ELF-1 (cell line): Measurements from ENCODE around the gene RTP5.
"Not testable (repeated sequence)": the region's sequence is repeated elsewhere in the genome, so short reads cannot be mapped to it uniquely, and the experiment has no call there.

Experiments
- DNase-seq: peaks from one replicate; pipeline ENCODE4 v3.0.0-alpha.2; 2016; ENCODE audit warnings: low read depth, low spot score

Gene RTP5

DNA sequence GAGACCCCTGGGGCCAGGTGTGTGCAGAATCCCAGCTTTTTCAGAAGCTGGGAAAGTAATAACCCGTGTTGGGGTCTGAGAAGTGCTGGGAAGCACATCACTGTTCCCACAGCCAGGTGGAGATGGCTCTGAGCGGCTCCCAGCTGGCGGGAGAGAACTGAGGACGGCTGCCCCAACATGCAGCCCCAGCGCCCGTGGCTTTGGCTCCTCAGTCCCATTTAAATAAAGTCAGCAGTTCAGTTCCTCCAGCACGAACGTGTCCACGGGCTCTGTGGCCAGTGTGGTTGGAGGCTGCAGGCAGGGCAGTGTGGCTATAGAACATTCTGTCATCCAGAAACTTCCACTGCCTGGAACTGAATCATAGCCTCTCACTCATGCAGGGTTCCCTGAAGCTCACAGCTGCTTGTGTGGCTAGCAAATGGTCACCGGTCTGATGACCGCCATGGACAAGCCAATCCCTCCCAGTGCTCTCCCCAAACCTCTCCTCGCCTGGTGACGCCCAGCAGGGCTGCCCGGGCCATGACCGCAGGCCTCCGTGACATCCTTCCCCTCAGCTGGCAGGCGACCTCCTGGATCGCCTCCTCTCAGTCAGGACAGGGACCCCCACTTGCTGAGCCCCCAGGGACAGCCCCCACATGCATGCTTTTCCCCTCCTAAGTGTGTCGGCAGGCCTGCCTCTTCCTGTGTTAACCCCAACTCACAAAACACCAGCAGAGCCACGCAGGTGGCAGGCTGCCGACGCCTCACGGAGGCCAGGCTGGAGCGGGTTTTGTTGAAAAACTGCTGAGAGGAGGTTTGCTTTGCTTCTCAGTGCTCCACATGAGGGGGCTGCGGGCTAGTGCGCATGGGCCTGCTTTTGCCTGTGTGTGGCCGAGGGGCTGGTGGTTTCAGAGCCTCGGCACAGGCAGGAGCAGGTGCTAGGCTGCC, 1.3 kb downstream of the RTP5 start:
- no peak for DNase-seq

DNA sequence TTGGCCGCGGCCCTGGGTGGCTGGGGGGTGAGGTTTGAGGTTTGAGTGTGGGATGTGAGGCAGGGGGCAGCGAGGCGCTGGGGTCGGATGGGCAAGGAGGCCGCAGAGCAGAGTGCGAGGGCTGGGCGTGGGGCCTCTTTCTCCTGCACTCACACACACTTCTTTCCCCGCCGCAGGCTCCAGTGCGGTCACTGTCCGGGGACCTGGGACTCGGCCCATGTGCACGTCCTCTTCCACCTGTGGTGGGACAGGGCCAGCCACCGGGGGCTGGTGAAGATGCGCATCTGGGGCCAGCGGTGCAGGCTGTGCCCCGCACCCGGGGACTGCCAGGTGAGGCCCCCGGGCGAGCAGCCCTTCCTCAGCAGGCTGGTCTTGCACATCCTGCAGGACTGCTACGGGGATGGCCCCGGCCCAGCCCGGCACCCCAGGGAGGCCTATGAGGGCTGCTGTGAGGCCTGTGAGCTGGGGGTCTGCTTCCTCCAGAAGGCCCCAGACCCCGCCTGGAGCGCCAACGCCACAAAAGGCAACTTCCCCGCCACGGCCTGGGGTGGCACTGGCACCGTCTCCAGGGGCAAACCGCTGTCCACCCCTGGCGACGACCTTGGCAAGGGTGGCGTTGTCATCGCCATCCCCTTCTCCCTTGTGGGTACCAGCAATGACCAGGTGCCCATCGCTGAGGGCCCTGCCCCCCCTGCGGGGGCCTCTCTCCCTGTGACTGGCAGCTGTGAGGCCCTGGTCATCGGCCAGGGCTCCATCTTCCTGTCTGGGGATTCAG, 2.2 kb downstream of the RTP5 start:
- no peak for DNase-seq

DNA sequence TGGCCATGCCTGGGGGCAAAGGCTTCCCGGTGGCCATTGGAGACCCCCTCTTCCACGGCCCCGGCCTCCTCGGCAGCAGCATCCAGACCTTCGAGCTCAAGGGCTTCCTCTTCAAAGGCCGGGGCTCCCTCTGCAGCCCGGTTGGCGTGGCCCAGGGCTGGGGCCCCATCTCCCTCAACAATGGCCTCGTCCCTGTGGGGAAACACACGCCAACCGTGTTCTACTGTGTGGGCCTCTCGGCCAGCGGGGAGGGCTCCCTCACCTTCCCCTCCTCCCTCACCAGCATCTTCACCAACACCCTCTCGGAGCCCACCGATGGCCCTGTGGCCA, 2.7 kb downstream of the RTP5 start:
- no peak for DNase-seq

DNA sequence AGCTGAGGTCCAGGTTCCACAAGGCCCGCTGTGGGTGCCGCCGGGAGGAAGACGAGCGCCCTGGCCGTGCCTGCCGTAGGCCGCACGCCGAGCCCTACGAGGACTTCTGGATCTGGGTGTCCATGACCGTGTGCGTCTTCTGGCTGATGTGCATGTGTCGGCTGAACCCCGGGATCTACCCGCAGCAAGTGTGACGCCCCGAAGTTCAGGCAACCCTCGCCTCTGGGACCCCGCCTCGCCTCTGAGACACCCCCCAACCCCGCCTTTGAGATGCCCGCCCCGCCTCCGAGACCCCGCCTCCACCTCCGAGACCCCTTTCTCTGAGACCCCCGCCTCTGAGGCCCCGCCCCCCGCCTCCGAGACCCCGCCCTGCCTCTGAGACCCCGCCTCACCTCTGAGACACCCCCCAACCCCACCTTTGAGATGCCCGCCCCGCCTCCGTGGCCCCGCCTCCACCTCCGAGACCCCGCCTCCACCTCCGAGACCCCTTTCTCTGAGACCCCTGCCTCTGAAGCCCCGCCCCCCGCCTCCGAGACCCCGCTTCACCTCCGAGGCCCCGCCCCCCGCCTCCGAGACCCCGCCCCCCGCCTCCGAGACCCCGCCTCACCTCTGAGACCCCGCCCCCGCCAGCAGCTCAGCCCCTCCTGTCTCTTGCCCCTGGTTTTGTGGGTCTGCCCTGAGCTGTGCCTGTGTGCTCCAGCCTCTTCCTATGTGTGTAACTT, 3.7 kb downstream of the RTP5 start:
- DNase-seq: no peak

DNA sequence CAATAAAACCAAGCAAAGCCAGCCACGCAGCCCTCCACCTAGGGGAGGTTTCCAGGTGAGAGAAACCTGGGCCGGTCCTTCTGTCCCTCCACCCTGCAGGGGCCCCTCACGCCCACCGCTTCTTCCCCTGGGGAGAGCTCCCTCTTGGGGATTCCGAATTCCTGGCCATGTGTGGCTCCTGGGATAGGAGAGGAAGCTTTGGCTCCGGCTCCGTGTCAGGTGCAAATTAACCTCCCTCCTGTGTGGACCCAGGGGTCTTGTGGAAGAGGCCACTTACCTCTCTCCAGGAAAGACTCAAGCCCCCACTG, 4.2 kb downstream of the RTP5 start:
- no peak for DNase-seq

DNA sequence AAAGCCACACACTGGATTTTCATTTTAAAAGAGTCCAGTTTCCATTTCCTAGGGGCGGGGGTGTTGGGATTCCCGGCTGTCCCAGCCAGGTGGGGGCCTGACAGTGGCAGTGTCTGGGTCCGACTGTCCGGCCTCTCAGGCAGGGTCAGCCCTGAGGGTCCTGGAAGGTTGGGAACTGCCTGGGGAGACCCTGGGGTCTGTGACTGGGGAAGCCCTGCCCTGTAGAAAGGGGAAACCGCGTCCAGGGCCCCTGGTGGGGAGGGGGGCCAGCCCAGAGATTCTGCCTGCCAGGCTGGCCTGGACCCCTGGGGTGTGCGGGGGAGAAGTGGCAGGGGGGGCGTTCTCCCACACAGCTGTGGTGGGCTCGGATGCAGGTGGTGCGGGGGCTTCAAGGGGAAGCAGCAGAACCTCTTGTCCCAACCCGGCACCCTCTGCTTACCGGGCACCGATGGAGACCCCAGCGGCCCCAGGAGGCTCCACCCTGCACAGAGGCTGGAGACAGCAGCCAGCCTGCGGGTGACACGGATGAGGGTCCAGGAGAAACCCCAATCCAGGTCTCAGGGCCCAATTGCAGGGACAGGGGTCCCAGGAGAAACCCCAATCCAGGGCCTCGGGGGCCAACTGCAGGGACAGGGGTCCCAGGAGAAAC, 4.9 kb downstream of the RTP5 start:
- DNase-seq: no peak

DNA sequence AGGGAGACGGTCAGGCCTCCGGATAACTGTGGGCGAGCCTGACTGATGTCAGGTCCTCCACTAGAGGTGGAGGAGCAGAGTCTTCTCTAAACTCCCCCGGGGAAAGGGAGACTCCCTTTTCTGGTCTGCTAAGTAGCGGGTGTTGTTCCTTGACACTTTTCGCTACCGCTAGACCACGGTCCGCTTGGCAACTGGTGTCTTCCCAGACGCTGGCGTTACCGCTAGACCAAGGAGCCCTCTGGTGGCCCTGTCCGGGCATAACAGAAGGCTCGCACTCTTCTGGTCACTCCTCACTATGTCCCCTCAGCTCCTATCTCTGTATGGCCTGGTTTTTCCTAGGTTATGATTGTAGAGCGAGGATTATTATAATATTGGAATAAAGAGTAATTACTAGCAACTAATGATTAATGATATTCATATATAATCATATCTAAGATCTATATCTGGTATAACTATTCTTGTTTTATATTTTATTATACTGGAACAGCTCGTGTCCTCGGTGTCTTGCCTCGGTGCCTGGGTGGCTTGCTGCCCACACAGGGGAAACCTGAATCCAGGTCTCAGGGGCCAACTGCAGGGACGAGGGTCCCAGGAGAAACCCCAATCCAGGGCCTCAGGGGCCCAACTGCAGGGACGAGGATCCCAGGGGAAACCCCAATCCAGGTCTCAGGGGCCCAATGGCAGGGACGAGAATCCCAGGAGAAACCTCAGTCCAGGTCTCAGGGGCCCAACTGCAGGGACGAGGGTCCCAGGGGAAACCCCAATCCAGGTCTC, 6.4 kb downstream of the RTP5 start:
- DNase-seq: not testable (repeated sequence)

DNA sequence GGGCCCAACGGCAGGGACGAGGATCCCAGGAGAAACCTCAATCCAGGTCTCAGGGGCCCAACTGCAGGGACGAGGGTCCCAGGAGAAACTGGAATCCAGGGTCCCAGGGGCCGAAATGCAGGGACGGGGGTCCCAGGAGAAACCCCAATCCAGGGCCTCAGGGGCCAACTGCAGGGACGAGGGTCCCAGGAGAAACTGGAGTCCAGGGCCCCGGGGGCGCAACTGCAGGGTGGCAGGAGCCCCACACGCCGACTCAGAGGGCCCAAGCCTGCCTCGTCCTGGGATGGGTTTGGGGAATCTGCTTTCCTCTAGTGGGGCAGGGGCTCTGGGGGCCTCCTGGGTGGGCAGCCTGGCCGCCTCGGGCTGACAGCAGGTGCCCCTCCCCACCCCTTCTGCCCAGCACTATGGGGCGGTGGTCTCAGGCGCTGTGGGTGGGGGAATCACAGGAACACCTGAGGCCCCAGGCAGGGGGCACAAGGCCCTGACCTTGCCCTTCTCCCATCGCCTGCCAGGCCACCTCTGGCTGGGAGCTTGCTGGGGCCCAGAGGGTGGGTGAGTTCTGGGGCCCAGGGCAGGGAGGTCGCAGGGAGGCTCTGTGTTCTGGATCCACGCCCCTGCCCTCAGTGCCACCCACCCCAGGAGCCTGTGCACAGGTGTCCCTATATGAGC, 7.1 kb downstream of the RTP5 start:
- no peak for DNase-seq

DNA sequence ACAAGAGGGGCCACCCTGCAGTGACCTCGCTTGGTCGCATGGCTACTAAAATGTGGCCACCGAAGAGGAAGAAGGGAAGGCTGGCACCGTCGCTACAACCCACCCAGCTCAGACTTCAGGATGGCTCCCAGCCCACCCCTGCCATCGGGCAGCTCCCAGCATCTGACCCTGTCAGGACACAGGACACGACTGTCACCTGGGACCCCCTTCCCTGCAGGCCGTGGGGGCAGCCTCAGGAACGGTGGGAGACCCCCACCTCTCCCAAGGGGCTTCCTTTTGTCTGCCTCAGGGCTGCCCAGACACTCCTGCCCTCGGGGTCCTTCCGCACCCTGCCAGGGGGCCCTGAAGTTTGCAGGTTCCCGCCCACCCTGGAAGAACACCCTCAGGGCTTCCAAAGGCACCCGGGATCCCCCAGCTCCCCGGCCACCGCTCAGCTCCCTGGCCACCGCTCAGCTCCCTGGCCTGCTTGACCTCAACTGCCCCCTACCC, 7.7 kb downstream of the RTP5 start:
- DNase-seq: no peak

DNA sequence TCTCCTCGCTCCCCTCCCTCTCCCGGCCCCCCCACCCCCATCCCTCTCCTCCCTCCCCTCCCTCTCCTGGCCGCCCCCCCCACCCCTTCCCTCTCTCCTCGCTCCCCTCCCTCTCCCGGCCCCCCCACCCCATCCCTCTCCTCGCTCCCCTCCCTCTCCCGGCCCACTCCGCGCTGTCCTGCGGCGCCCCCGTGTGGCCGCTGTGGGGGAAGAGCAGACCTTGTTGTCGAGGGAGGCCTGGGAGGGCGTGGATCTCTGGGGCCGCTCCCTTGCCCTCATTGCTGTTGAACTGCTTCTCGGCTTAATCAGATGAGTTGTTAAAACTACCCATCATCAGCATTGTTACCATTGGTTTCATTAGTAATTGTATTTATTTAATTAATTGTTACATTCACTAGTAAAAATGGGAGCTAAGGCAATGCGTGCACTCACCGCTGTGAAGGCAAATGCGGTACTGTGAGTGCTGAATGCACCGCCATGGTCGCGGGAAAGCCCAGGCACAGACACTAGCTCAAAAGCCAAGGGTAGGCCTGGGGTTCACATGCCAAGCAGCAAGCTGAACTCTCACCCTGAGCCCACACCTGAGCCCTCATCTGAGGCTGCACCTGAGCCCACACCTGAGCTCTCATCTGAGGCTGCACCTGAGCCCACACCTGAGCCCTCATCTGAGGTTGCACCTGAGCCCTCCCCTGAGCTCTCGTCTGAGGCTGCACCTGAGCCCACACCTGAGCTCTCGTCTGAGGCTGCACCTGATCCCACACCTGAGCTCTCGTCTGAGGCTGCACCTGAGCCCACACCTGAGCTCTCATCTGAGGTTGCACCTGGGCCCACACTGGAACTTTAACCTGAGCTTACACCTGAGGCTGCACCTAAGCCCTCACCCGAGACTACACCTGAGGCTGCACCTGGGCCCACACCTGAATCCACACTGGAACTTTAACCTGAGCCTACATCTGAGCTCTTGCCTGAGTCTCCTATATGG, 8.8 kb downstream of the RTP5 start:
- DNase-seq: peak; percentile 74

DNA sequence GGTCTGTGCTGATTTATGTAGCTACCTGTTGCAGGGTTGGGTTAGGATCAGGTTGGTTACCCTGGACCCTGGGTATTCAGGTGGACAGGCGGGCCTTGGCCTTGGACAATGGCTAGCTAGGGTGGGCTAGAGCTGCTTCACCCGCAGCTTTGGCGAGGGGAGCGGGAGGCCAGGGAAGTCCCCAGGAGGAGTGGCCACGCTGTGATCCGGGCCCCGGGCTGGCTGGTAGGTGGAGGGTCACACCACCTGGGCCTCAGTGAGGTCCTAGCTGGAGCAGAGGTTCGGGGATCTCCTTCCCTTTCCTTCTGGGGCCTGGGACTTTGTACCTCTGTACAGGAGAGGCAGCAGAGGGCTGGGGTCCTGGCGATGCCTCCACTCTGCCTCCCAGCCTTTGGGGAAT, 9.8 kb downstream of the RTP5 start:
- no peak for DNase-seq

DNA sequence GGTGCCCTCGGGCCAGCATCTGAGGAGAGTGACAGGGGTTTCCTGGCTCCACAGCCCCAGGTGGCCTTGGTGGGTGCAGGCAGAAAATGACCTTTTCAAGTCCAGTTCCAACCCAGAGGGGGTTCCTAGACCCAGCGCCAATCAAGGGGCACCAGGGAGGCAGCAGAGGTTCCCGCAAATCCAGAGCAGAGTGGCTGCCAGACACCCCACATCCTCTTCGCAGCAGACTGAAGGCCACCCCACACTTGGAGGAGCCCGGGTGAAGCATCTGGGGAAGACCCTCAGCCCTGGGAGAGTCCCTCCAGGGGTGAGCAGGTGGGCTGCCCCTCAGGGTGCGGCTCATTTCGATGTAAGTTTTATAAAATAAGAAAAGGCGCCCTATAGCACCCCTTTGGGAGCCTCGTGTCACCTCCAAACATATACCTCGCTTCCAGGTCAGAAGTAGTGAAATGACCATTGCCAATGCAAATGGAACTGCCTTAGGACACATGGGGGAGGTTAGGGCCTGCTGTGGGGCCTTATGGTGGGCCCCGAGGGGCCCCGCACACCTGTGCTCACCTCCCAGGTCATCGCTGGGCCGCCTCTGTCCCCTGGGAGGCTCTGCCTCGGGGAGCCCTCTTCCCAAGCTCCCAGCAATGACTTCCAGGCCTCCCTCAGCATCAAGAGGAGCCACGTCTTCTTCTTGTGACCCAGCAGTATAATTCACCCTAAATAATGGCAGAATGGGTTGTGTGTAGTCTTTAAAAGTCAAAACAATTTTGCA, 11.0 kb downstream of the RTP5 start:
- no peak for DNase-seq

DNA sequence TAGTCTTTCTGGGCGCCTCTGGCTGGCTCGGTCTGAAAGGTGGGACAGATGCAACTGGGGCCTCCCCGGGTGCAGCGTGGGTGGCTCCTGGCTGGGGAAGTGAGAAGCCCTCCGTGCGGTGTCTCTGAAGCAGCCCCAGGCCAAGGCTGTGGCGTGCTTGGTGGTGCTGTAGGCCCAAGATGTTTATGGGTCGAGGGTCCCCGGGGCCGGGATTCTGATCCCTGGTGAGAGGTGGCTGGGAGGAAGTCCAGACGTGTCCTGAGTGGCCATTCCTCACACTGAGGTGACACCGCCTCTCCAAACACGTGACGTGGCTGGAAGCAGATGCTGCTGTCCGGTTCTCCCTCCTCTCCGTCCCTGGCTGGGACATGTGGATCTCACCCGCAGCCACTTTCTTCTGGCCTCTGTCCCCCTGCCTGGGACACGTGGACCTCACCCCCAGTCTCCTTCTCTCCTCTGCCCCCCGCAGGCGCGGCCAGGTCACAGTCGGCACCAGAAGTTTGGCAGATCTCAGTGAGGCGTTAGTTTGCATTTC, 12.6 kb downstream of the RTP5 start:
- DNase-seq: no peak

DNA sequence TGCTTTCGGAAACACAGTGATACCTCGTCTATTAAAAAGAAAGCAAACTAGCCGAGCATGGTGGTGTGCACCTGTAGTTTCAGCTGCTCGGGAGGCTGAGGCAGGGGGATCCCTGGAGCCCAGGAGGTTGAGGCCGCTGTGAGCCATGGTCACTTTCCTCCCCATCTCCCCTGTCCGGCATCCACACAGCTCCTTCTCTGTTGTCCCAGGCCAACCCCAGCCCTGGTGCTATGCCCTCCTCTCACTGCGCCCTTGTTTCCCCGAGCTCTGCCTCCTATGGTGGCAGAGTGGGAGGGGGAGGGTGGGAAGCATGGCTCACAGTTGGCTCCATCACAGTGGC, 15.4 kb downstream of the RTP5 start:
- no peak for DNase-seq

DNA sequence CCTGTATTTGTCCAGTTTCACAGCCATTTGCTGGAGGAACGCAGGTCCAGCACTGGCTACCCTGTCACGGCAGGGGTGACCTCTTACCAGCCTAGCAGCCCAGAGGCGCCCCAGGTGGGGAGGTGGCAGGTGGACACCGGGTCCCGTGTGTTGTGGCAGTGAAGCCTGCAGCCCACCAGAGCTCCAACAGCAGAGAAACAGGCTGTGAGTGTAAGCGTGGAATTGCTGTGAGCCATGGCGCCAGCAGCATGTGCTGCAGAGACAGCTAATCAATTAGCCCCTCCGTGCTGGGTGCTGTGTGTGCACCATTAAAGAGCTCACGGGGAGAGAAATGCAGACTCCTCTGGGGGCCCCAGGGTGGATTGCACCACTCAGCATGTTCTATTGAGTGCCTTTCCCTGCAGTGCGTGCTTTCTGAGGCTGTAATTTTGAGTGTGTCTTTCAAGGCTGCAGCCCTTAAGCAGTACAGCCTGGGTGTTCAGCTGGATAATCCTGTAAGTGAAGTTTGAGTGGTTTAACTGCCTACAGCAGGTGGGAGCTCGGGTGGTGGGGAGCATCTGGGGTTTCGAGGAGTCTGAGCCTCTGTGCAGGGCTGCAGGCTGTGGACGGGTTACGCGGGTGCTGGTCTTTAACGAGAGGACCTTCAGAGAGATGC, 15.9 kb downstream of the RTP5 start:
- no peak for DNase-seq

DNA sequence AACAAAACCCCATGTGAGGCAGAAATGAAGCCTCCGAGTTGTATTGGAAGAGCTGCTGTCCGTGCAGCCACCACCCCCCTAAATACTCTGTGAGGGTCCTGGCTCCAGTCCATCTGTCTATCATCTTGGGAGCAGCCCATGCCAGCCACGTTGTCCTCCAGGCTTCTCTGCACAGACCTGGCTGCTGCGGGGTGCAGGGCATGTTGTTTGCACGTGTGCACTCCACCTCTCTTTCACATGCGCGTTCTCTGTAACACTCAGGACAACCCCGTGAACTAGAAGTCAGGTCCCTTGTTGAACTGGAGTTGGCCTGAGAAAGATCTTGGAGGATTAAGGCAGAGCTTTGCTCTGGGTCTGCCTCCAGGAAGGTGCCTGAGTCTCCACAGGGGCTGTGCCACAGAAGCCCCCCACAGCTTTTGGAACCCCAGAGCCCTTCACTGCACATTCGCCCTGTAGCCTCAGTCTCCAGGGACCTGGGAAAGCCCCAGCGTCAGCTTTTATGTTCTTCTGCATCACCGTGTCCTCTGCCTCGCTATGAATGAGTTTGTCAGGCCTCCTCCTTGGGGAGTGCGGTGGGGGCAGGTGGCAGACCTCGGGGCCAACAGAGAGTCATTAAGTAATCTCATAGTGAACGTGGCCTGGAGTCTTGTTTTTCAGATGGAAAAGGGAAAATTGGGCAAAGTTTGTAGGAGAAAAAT, 16.6 kb downstream of the RTP5 start:
- DNase-seq: no peak

DNA sequence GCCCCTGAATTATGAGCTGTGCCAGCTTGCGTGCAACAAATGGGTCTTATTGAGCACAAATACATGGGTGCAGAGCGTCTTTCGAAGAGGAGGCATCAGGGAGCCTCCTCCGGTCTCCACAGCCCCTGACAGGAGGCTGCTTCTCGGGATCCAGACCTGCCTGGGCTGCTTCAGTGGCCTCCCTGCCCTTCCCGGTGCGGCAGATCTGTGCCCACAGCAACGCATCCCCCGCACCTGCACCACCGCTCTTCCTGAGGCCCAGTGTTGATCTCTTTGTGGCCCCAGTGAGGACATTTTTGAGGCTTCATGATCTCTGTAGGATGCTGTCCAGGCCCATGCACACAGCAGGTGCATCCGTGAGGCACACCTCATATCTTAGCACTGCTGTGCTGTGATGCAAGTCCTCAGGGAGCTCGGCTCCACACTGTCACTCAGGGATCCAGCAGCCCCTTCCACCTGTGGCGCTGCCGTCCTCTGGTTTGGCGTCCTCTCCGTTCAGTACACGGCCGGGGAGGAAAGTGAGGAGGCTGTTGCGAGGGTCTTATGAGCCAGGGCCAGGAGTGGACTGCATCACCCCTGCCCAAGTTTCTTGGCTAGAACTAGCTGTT, 17.4 kb downstream of the RTP5 start:
- no peak for DNase-seq
